MCF 10A (cell line): ENCODE measurements around the gene KRT79. TPM values are rescaled to one million over a fixed set of nuclear protein-coding genes. Genes with fewer than 3 reads are reported as not detected.

Experiments used
- BruUV-seq: library from RNA; stranded (reverse); fragments of 400-500 nt; replicated peaks from 2 replicates; lab custom pipeline; 2021; lab: Mats Ljungman, UMichigan
- CTCF ChIA-PET: fragments of 300-600 bp; sonication (Branson Sonifier 250); formaldehyde crosslinking; extraction: SDS; loops from one replicate; lab custom pipeline; 2021; ENCODE audit warnings: antibody characterized with exemption, inconsistent platforms; lab: Yijun Ruan, JAX
- POLR2A ChIA-PET: fragments of 300-600, 350-650 bp; sonication (Branson Sonifier 250); formaldehyde crosslinking; extraction: SDS; loops from one replicate; lab custom pipeline; 2020; ENCODE audit warnings: antibody characterized with exemption, inconsistent platforms; lab: Yijun Ruan, JAX
- DNase-seq: peaks from one replicate; pipeline ENCODE4 v3.0.0-alpha.2; 2018; ENCODE audit not compliant: unreplicated experiment
- H3K27ac Mint-ChIP-seq: one replicate; pipeline ENCODE4 v1.8.0; 2022; ENCODE audit warnings: mild to moderate bottlenecking, low read depth, mixed read lengths; ENCODE audit not compliant: unreplicated experiment
- H3K27me3 Mint-ChIP-seq: one replicate; pipeline ENCODE4 v1.8.0; 2022; ENCODE audit warnings: mixed read lengths; ENCODE audit not compliant: insufficient read depth, unreplicated experiment
- H3K36me3 Mint-ChIP-seq: one replicate; pipeline ENCODE4 v1.8.0; 2022; ENCODE audit warnings: mild to moderate bottlenecking, moderate library complexity, mixed read lengths; ENCODE audit not compliant: insufficient read depth, unreplicated experiment
- H3K4me1 Mint-ChIP-seq: one replicate; pipeline ENCODE4 v1.8.0; 2022; ENCODE audit warnings: mixed read lengths; ENCODE audit not compliant: insufficient read depth, unreplicated experiment
- H3K4me3 Mint-ChIP-seq: one replicate; pipeline ENCODE4 v1.8.0; 2022; ENCODE audit warnings: mild to moderate bottlenecking, moderate library complexity, mixed read lengths; ENCODE audit not compliant: unreplicated experiment
- H3K9me3 Mint-ChIP-seq: one replicate; pipeline ENCODE4 v1.8.0; 2022; ENCODE audit warnings: mixed read lengths; ENCODE audit not compliant: unreplicated experiment
- intact Hi-C: fragments of 100-400 bp; cut with micrococcal nuclease; formaldehyde crosslinking; loops from 2 replicates; pipeline ENCODE4 v1.14.1; 2022
- total RNA-seq: library from RNA; stranded (reverse); gene quantifications from 2 replicates; pipeline ENCODE4 v1.2.3, GENCODE V29; 2022
- TF ChIP-seq, protein P1 (sequence below): fragments of 200-600 bp; IDR thresholded peaks from one replicate; pipeline ENCODE4 v1.8.0; 2022; ENCODE audit warnings: antibody characterized with exemption, mild to moderate bottlenecking; ENCODE audit not compliant: unreplicated experiment

The KRT79 gene
- total RNA-seq, 1 experiment from 2014 or later = not detected

DNA sequence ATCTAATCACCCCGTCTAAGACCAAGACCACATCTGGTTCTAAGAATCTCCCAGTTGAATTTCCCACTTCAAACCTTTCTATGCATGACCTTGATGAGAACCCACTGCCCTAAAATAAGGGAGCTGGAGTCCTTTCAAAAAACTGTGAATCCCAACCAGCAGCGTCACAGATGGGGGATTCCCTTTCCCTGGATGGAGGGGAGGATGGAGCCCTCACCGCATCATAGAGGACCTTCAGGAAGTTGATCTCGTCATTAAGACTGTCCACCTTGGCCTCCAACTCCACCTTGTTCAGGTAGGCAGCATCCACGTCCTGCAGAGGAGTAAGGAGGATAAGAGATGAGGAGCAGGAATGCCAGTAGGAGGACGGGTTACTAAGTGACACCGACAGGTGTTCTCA lies 24.9 kb downstream of the KRT79 start:
- no peak for DNase-seq
- TF ChIP-seq, protein P1, sequence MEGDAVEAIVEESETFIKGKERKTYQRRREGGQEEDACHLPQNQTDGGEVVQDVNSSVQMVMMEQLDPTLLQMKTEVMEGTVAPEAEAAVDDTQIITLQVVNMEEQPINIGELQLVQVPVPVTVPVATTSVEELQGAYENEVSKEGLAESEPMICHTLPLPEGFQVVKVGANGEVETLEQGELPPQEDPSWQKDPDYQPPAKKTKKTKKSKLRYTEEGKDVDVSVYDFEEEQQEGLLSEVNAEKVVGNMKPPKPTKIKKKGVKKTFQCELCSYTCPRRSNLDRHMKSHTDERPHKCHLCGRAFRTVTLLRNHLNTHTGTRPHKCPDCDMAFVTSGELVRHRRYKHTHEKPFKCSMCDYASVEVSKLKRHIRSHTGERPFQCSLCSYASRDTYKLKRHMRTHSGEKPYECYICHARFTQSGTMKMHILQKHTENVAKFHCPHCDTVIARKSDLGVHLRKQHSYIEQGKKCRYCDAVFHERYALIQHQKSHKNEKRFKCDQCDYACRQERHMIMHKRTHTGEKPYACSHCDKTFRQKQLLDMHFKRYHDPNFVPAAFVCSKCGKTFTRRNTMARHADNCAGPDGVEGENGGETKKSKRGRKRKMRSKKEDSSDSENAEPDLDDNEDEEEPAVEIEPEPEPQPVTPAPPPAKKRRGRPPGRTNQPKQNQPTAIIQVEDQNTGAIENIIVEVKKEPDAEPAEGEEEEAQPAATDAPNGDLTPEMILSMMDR = no peak
- ChIA-PET CTCF (interaction anchor here (0.6 kb wide), 1 partner anchor 12 kb away, joined by 3 read pairs; no protein-coding TSS in a partner anchor), POLR2A (no interaction called here)
- Mint-ChIP-seq H3K4me1 (peaks cover 2% of the 10 kb centered on the region), H3K36me3 (no peaks in the 10 kb centered on the region), H3K27me3 (peaks cover 38% of the 10 kb centered on the region), H3K9me3 (no peaks in the 10 kb centered on the region), H3K27ac (no peak overlapping the region), H3K4me3 (no peak overlapping the region)
- BruUV-seq = no TSS peak
- intact Hi-C loops = no loop called here

DNA sequence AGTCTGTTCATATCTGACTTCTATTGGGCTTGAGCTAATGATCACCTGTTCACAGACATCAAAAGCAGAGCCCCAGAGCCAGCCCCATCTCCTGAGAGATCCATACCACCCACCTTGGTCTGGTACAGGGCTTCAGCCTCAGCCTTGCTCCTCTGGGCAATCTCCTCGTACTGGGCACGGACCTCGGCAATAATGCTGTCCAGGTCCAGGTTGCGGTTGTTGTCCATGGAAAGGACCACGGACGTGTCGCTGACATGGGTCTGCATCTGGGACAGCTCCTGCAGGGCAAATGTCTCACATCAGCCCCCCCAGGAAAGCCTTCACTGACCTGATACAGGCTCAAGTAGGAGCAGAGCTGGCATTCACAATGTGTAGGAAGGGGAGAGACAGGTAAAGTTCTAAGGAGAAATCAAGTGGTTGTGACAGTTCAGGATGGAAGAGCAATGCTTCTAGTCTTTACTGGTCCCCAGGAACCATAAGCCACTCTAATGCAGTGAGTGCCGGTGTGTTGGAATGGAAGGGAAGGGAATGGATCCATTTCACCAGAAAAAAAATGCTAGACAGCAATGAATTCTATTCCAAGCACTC lies 25.4 kb downstream of the KRT79 start:
- TF ChIP-seq, protein P1 = no peak
- POLR2A ChIA-PET = no interaction called here
- Mint-ChIP-seq H3K4me3 (no peak overlapping the region), H3K27me3 (peaks cover 38% of the 10 kb centered on the region), H3K4me1 (no peaks in the 10 kb centered on the region), H3K27ac (no peak overlapping the region), H3K9me3 (no peaks in the 10 kb centered on the region), H3K36me3 (no peaks in the 10 kb centered on the region)
- BruUV-seq = no TSS peak
- no peak for DNase-seq
- intact Hi-C loops = no loop called here
- CTCF ChIA-PET = interaction anchor here (0.8 to 1.3 kb wide), 2 partner anchors 18 to 52 kb away, joined by 3 to 4 read pairs; no protein-coding TSS in a partner anchor

DNA sequence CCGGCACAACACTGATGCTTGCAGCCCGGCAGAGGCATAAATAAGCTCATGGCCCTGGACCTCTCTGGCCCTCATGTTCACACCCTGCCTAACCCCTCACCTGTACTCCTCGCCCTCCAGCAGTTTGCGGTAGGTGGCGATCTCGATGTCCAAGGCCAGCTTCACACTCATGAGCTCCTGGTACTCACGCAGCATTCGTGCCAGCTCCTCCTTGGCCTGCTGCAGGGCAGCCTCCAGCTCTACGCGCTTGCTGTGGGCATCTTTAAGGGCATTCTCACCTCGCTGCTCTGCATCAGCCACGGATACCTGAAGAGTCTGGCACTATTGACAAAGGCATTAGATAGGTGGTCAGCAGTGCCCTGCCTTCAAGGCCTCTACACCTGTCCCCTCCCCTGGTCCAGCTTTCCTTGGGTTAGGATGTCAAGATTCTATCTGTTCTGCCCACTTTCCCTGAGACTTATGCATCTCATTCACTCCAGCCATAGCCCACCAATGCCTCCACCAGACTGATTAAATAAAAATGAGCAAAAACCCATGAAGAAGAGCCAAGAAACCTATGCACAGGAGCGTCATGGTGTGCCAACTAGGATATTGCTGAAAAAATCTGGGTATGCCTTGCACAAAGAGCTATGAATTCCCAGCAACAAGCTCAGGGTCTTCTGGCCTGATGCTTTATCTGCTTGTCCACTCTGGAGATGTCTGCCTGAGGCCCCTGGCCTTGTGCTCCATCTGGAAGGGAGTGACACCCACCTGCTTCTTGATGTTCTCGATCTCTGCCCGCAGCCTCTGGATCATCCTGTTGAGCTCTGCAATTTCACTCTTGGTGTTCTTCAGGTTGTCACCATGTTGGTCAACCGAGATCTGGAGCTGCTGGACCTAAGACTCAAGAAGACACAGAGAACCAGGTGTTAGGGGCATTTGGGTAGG lies 26.3 kb downstream of the KRT79 start:
- Mint-ChIP-seq H3K9me3 (no peaks in the 10 kb centered on the region), H3K27me3 (peaks cover 47% of the 10 kb centered on the region), H3K36me3 (no peaks in the 10 kb centered on the region), H3K27ac (no peak overlapping the region), H3K4me1 (no peaks in the 10 kb centered on the region), H3K4me3 (no peak overlapping the region)
- BruUV-seq = no TSS peak
- DNase-seq = no peak
- intact Hi-C loops = no loop called here
- CTCF ChIA-PET = interaction anchor here (0.8 to 1.3 kb wide), 2 partner anchors 17 to 52 kb away, joined by 3 to 4 read pairs; no protein-coding TSS in a partner anchor
- POLR2A ChIA-PET = interaction anchor here (0.7 to 1.1 kb wide), 2 partner anchors 12 to 485 kb away, joined by 3 read pairs; no protein-coding TSS in a partner anchor
- TF ChIP-seq, protein P1 = no peak
